PC-9 (cell line): ENCODE measurements around the gene NPBWR2.

Experiments
- EZH2 ChIP-seq: fragments of 200-600 bp; sonication (generic); IDR thresholded peaks from 2 replicates; pipeline ENCODE4 v1.8.0; 2017; ENCODE audit warnings: antibody characterized with exemption, low read depth
- TF ChIP-seq, protein P1 (sequence below): fragments of 200-600 bp; sonication (generic); conservative IDR thresholded peaks from 2 replicates; pipeline ENCODE4 v1.6.1; 2017; ENCODE audit warnings: mixed run types, antibody characterized with exemption, mild to moderate bottlenecking, moderate library complexity

DNA sequence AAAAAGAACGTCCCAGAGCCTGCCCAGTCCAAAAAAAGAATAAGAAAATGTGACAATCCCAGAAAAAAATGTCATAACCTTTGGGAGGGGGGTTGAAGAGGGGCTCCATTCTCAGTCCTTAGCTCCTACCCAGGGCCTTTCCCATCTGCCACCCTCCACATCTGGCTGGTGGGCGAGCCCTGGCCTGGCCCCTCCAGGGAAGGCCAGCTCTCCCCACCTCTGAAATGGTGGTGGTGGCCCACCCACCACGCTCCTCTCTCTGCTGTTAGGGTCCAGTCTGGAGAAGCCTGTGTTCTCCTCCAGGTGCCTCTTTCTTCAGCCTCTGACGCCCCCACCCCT is 28.5 kb downstream of the NPBWR2 start:
- TF ChIP-seq, protein P1, sequence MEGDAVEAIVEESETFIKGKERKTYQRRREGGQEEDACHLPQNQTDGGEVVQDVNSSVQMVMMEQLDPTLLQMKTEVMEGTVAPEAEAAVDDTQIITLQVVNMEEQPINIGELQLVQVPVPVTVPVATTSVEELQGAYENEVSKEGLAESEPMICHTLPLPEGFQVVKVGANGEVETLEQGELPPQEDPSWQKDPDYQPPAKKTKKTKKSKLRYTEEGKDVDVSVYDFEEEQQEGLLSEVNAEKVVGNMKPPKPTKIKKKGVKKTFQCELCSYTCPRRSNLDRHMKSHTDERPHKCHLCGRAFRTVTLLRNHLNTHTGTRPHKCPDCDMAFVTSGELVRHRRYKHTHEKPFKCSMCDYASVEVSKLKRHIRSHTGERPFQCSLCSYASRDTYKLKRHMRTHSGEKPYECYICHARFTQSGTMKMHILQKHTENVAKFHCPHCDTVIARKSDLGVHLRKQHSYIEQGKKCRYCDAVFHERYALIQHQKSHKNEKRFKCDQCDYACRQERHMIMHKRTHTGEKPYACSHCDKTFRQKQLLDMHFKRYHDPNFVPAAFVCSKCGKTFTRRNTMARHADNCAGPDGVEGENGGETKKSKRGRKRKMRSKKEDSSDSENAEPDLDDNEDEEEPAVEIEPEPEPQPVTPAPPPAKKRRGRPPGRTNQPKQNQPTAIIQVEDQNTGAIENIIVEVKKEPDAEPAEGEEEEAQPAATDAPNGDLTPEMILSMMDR, result no peak
- no peak for TF ChIP-seq EZH2
